Spleen (tissue), 7 donors: Measurements from ENCODE around the gene HTR6.

Experiments
- CTCF ChIP-seq, 11 experiments: fragments of 200-600 bp in 7 of 11; fragments of 450-650 bp in 4 of 11; sonication (generic) in 4 of 11; IDR thresholded peaks in 8 of 11; conservative IDR thresholded peaks in 3 of 11; 1 replicate in 7 of 11; 2 replicates in 4 of 11; pipeline versions ENCODE4 v1.4.0 to v1.8.0; 2016 to 2021; ENCODE audit warnings: antibody characterized with exemption in 11 of 11, inconsistent platforms in 4 of 11, mild to moderate bottlenecking in 1 of 11
- POLR2A ChIP-seq, 3 donors: fragments of 450-650 bp; IDR thresholded peaks; one replicate each; pipeline ENCODE4 v1.5.1; 2017; ENCODE audit warnings: antibody characterized with exemption in 3 of 3, mild to moderate bottlenecking in 1 of 3
- POLR2AphosphoS5 ChIP-seq, 3 donors: sonication (generic); formaldehyde crosslinking; IDR thresholded peaks; one replicate each; pipeline ENCODE4 v1.5.1; 2017; ENCODE audit warnings: antibody characterized with exemption in 3 of 3
- donor health status: DM: no; HTN: no; CAD: no; lungs with moderate emphysema.
- donor health status: DM: no; HTN: no; CAD: no.
- donor health status: DM: no; HTN: no; CAD: no.

DNA sequence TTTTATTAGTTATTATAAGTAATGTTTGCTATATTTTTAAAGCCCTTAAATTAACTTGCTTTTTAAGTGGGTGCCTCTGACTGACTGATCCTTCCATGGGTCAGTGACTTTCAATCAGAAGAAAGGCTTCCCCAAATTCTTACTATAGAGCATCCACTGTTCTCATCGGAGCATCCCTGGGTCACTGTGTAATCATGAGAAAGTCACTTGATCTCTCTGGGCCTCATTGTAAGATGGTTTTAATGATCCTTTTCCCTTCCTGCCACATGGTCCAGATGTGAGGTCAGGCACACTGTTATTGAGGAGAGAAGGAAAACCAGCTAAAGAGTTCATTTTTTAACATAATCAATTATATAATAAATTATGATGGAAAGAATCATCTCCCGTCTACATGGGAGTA lies 31.6 kb upstream of the HTR6 start:
- no peak for TF ChIP-seq CTCF (IDR thresholded peaks at IDR 0.05 in 8 of 11, conservative IDR thresholded peaks at IDR 0.05 in 3 of 11)
- TF ChIP-seq POLR2A (IDR thresholded peaks at IDR 0.05), result no peak
- no peak for TF ChIP-seq POLR2AphosphoS5 (IDR thresholded peaks at IDR 0.05)
